SU-DHL-6 (cell line): ENCODE measurements around the gene TAF6L.

Experiments
- CTCF ChIP-seq: fragments of 200-600 bp; sonication (generic); IDR thresholded peaks from one replicate; pipeline ENCODE4 v1.5.1; 2017; ENCODE audit warnings: antibody characterized with exemption, mild to moderate bottlenecking, low read length, moderate library complexity; ENCODE audit not compliant: insufficient read depth, poor library complexity, severe bottlenecking
- EZH2phosphoT487 ChIP-seq: fragments of 200-600 bp; sonication (generic), shearing (Covaris generic); conservative IDR thresholded peaks from 2 replicates; pipeline ENCODE4 v1.6.1; 2018; ENCODE audit warnings: mild to moderate bottlenecking, antibody characterized with exemption, low read length, moderate library complexity, mixed read lengths

- TF ChIP-seq CTCF (no peak), EZH2phosphoT487 (no peak)
These were observed 34.1 kb downstream of the TAF6L start, which contains the start of gene NXF1 for GRCh38 chr11:62805076-62805892.
